ENCODE results near the gene KCNMA1. TPM values are rescaled to one million over a fixed set of nuclear protein-coding genes. Genes with fewer than 3 reads are reported as not detected.

The KCNMA1 gene
- total RNA-seq, 1 experiment from 2014 or later, result 0.49 TPM

GRCh38 chr10:77233466-77233865 lies 404.1 kb downstream of the KCNMA1 start:
- no peaks in the 10 kb centered on the region for H3K79me2 ChIP-seq (ENCODE audit: insufficient read depth, low read length)
- intact Hi-C loops (cut with micrococcal nuclease), result no loop called here

More at GRCh38 chr10:77233466-77233865, 404.1 kb downstream of the KCNMA1 start:
- Histone ChIP-seq H3K4me1 (ENCODE audit: control insufficient read depth in 1 of 2, insufficient read depth in 2 of 2, low read length in 2 of 2) (no peaks in the 10 kb centered on the region), H3K9ac (ENCODE audit: low read length) (no peak overlapping the region), H3K9me3 (ENCODE audit: control insufficient read depth in 1 of 2, insufficient read depth in 1 of 2, low read depth in 1 of 2, low read length in 2 of 2) (no peaks in the 10 kb centered on the region), H3K27ac (ENCODE audit: low read depth, low read length) (no peak overlapping the region), H3K9me2 (ENCODE audit: insufficient read depth) (no peaks in the 10 kb centered on the region), H3K36me3 (ENCODE audit: control insufficient read depth in 1 of 2, insufficient read depth in 2 of 2, low read length in 2 of 2) (no peaks in the 10 kb centered on the region), H3K4me2 (ENCODE audit: low read length) (no peak overlapping the region), H2AFZ (ENCODE audit: low read depth, low read length, poor library complexity, severe bottlenecking) (no peak overlapping the region), H3K4me3 (replicated peaks in 1 of 2; ENCODE audit: low read depth in 1 of 2, low read length in 2 of 2) (no peak overlapping the region), H4K20me1 (ENCODE audit: insufficient read depth) (no peaks in the 10 kb centered on the region), H3K27me3 (ENCODE audit: insufficient read depth, low read length) (peaks cover 35% of the 10 kb centered on the region)
- ChIA-PET POLR2A (no interaction called here), RAD21 (ENCODE audit: low non-redundant PET in 1 of 2, low total read pairs in 2 of 2, uncharacterized antibody in 2 of 2, unreplicated experiment in 2 of 2) (no interaction called here), CTCF (no interaction called here)
- TF ChIP-seq, protein P1, sequence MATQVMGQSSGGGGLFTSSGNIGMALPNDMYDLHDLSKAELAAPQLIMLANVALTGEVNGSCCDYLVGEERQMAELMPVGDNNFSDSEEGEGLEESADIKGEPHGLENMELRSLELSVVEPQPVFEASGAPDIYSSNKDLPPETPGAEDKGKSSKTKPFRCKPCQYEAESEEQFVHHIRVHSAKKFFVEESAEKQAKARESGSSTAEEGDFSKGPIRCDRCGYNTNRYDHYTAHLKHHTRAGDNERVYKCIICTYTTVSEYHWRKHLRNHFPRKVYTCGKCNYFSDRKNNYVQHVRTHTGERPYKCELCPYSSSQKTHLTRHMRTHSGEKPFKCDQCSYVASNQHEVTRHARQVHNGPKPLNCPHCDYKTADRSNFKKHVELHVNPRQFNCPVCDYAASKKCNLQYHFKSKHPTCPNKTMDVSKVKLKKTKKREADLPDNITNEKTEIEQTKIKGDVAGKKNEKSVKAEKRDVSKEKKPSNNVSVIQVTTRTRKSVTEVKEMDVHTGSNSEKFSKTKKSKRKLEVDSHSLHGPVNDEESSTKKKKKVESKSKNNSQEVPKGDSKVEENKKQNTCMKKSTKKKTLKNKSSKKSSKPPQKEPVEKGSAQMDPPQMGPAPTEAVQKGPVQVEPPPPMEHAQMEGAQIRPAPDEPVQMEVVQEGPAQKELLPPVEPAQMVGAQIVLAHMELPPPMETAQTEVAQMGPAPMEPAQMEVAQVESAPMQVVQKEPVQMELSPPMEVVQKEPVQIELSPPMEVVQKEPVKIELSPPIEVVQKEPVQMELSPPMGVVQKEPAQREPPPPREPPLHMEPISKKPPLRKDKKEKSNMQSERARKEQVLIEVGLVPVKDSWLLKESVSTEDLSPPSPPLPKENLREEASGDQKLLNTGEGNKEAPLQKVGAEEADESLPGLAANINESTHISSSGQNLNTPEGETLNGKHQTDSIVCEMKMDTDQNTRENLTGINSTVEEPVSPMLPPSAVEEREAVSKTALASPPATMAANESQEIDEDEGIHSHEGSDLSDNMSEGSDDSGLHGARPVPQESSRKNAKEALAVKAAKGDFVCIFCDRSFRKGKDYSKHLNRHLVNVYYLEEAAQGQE (IDR thresholded peaks at IDR 0.05; ENCODE audit: low read depth), result no peak
- TF ChIP-seq SIN3A (IDR thresholded peaks at IDR 0.05; ENCODE audit: low read depth) (no peak), POLR2AphosphoS5 (IDR thresholded peaks at IDR 0.05; ENCODE audit: low read depth, low read length) (no peak), FOSL1 (IDR thresholded peaks at IDR 0.05; ENCODE audit: low read depth) (no peak), JUND (IDR thresholded peaks at IDR 0.05) (no peak), EGR1 (IDR thresholded peaks at IDR 0.05; ENCODE audit: low read depth) (no peak), ATF3 (IDR thresholded peaks at IDR 0.05) (no peak), ZNF274 (IDR thresholded peaks at IDR 0.05; ENCODE audit: low read depth, low read length) (no peak), ELF1 (IDR thresholded peaks at IDR 0.05; ENCODE audit: borderline replicate concordance, low read depth) (no peak), EZH2 (IDR thresholded peaks at IDR 0.05) (no peak), MAX (IDR thresholded peaks at IDR 0.05) (no peak), CTCF (IDR thresholded peaks at IDR 0.05 in 2 of 3, conservative IDR thresholded peaks at IDR 0.05 in 1 of 3; ENCODE audit: borderline replicate concordance in 1 of 3, insufficient read depth in 1 of 3, low read depth in 2 of 3, low read length in 2 of 3) (no peak), YY1 (IDR thresholded peaks at IDR 0.05; ENCODE audit: extremely low read depth, insufficient replicate concordance, low read depth, low read length) (no peak)
- DNase-seq (ENCODE audit: low read depth, low spot score) (no peak), ATAC-seq (no peak)
- BruUV-seq (replicated peaks), result no TSS peak

Data from HCT116 (cell line).